Measurements from ENCODE around the gene ANKRD49. TPM values are rescaled to one million over a fixed set of nuclear protein-coding genes. Genes with fewer than 3 reads are reported as not detected.
A peak's percentile ranks its signal among the peaks of the same experiment; 100 is the strongest.

The ANKRD49 gene
- total and polyA plus RNA-seq, 2 donors from 2014 or later, result 12.7 to 17.1 TPM

GRCh38 chr11:94525546-94526324 lies 32.0 kb downstream of the ANKRD49 start:
- no peaks in the 10 kb centered on the region for H3K9me3 ChIP-seq (ENCODE audit: control insufficient read depth in 2 of 3, insufficient read depth in 1 of 3, low read length in 3 of 3)
- no peaks in the 10 kb centered on the region for H3K27me3 ChIP-seq (ENCODE audit: control insufficient read depth, insufficient read depth, low read length)
- H3K9ac ChIP-seq (ENCODE audit: low read length in 3 of 3), result no peak overlapping the region
- H3K36me3 ChIP-seq (ENCODE audit: control insufficient read depth in 2 of 3, insufficient read depth in 3 of 3, low read length in 3 of 3), result no peaks in the 10 kb centered on the region
- H3K4me1 ChIP-seq (ENCODE audit: control insufficient read depth in 2 of 3, insufficient read depth in 2 of 3, low read depth in 1 of 3, low read length in 3 of 3), result no peaks in the 10 kb centered on the region
- H3K27ac ChIP-seq (ENCODE audit: low read depth in 2 of 2, low read length in 2 of 2), result no peak overlapping the region
- no peak overlapping the region for H3K4me3 ChIP-seq (ENCODE audit: low read length in 3 of 3)
- no peak for FAIRE-seq
- DNase-seq, result peak; percentile 58 to 96 (median 89)
- intact Hi-C loops (cut with DNase I), result no loop called here
- TF ChIP-seq, protein P1, sequence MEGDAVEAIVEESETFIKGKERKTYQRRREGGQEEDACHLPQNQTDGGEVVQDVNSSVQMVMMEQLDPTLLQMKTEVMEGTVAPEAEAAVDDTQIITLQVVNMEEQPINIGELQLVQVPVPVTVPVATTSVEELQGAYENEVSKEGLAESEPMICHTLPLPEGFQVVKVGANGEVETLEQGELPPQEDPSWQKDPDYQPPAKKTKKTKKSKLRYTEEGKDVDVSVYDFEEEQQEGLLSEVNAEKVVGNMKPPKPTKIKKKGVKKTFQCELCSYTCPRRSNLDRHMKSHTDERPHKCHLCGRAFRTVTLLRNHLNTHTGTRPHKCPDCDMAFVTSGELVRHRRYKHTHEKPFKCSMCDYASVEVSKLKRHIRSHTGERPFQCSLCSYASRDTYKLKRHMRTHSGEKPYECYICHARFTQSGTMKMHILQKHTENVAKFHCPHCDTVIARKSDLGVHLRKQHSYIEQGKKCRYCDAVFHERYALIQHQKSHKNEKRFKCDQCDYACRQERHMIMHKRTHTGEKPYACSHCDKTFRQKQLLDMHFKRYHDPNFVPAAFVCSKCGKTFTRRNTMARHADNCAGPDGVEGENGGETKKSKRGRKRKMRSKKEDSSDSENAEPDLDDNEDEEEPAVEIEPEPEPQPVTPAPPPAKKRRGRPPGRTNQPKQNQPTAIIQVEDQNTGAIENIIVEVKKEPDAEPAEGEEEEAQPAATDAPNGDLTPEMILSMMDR (IDR thresholded peaks at IDR 0.05; ENCODE audit: borderline replicate concordance, extremely low read depth, insufficient read depth), result no peak

DNA sequence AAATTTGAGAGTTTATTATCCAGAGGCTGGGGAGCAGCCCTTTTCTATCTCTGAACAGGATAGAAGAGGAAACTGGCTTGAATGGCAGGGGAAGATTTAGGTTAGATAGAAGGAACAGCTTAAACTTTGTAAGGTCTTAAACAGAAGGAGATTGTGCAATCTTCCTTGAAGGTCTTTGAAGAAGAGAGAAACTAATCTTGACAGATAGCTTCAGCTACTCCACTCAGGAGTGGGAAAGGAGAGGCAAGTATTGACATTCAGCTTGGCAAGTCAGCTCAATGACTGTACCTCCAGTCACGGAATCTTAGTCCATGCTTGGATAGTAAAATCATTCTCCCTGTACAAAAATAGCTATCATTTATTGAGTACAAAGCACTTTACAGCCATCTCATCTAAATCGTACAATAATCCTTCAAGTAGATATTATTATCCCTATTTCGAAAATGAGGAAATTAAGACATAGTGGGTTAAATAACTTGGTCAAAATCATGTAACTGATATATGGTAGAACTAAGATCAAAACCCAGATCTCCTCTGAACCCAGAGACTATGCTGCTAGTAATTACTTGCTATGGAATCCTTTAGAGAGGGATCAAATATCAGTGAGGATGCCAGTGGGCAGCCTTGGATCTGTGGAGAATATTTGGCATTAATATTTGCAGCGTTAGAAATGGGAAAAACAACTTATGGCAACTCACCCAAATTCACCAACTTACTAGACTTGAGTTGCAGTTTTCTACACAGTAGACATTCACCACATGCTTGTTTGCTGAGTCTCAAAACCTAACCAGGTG lies 33.1 kb downstream of the ANKRD49 start:
- DNase-seq (no peak), FAIRE-seq (no peak)
- H3K27ac ChIP-seq (ENCODE audit: low read depth in 2 of 2, low read length in 2 of 2), result no peak overlapping the region
- TF ChIP-seq, protein P1 (IDR thresholded peaks at IDR 0.05; ENCODE audit: borderline replicate concordance, extremely low read depth, insufficient read depth), result no peak
- no peaks in the 10 kb centered on the region for H3K36me3 ChIP-seq (ENCODE audit: control insufficient read depth in 2 of 3, insufficient read depth in 3 of 3, low read length in 3 of 3)
- H3K9ac ChIP-seq (ENCODE audit: low read length in 3 of 3), result no peak overlapping the region
- no peaks in the 10 kb centered on the region for H3K9me3 ChIP-seq (ENCODE audit: control insufficient read depth in 2 of 3, insufficient read depth in 1 of 3, low read length in 3 of 3)
- intact Hi-C loops (cut with DNase I), result no loop called here
- no peak overlapping the region for H3K4me3 ChIP-seq (ENCODE audit: low read length in 3 of 3)
- H3K4me1 ChIP-seq (ENCODE audit: control insufficient read depth in 2 of 3, insufficient read depth in 2 of 3, low read depth in 1 of 3, low read length in 3 of 3), result no peaks in the 10 kb centered on the region
- no peaks in the 10 kb centered on the region for H3K27me3 ChIP-seq (ENCODE audit: control insufficient read depth, insufficient read depth, low read length)

GRCh38 chr11:94528551-94528950 lies 34.8 kb downstream of the ANKRD49 start:
- Histone ChIP-seq H3K36me3 (ENCODE audit: control insufficient read depth in 2 of 3, insufficient read depth in 3 of 3, low read length in 3 of 3) (no peaks in the 10 kb centered on the region), H3K9me3 (ENCODE audit: control insufficient read depth in 2 of 3, insufficient read depth in 1 of 3, low read length in 3 of 3) (no peaks in the 10 kb centered on the region), H3K4me3 (ENCODE audit: low read length in 3 of 3) (no peak overlapping the region), H3K27me3 (ENCODE audit: control insufficient read depth, insufficient read depth, low read length) (no peaks in the 10 kb centered on the region), H3K4me1 (ENCODE audit: control insufficient read depth in 2 of 3, insufficient read depth in 2 of 3, low read depth in 1 of 3, low read length in 3 of 3) (no peaks in the 10 kb centered on the region), H3K9ac (ENCODE audit: low read length in 3 of 3) (no peak overlapping the region), H3K27ac (ENCODE audit: low read depth in 2 of 2, low read length in 2 of 2) (no peak overlapping the region)
- DNase-seq (no peak), FAIRE-seq (no peak)
- intact Hi-C loops (cut with DNase I), result no loop called here
- TF ChIP-seq, protein P1 (IDR thresholded peaks at IDR 0.05; ENCODE audit: borderline replicate concordance, extremely low read depth, insufficient read depth), result no peak

Data from kidney (tissue), 14 donors.